ENCODE measurements around the gene PTPRB.

- TF ChIP-seq, protein P1, sequence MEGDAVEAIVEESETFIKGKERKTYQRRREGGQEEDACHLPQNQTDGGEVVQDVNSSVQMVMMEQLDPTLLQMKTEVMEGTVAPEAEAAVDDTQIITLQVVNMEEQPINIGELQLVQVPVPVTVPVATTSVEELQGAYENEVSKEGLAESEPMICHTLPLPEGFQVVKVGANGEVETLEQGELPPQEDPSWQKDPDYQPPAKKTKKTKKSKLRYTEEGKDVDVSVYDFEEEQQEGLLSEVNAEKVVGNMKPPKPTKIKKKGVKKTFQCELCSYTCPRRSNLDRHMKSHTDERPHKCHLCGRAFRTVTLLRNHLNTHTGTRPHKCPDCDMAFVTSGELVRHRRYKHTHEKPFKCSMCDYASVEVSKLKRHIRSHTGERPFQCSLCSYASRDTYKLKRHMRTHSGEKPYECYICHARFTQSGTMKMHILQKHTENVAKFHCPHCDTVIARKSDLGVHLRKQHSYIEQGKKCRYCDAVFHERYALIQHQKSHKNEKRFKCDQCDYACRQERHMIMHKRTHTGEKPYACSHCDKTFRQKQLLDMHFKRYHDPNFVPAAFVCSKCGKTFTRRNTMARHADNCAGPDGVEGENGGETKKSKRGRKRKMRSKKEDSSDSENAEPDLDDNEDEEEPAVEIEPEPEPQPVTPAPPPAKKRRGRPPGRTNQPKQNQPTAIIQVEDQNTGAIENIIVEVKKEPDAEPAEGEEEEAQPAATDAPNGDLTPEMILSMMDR (IDR thresholded peaks at IDR 0.05; ENCODE audit: low read depth, low read length, poor library complexity, severe bottlenecking) = peak; percentile 96
- no peak for TF ChIP-seq EZH2phosphoT487 (IDR thresholded peaks at IDR 0.05; ENCODE audit: borderline replicate concordance, low read length)
Observed at GRCh38 chr12:70590051-70590450, 47.2 kb downstream of the PTPRB start.

Measured in DOHH2 (cell line).